ENCODE data around the gene RNFT2. TPM values are rescaled to one million over a fixed set of nuclear protein-coding genes. Genes with fewer than 3 reads are reported as not detected.

The RNFT2 gene
- total RNA-seq, 1 experiment from 2014 or later = 21.1 TPM

- intact Hi-C loops (cut with micrococcal nuclease; ENCODE audit: unreplicated experiment) = no loop called here
- H3K9me2 ChIP-seq (ENCODE audit: insufficient read depth) = no peaks in the 10 kb centered on the region
- DNase-seq = no peak
- H4K20me1 ChIP-seq (ENCODE audit: insufficient read depth) = no peaks in the 10 kb centered on the region
- H3K36me3 ChIP-seq (ENCODE audit: low read depth) = no peaks in the 10 kb centered on the region
- BruUV-seq (replicated peaks) = no TSS peak
- no peaks in the 10 kb centered on the region for H3K27me3 ChIP-seq (ENCODE audit: insufficient read depth, low read depth)
- POLR2A ChIA-PET (ENCODE audit: unreplicated experiment) = no interaction called here
- H3K4me1 ChIP-seq (replicated peaks; ENCODE audit: insufficient read depth) = no peaks in the 10 kb centered on the region
- no peak for TF ChIP-seq EZH2 (IDR thresholded peaks at IDR 0.05; ENCODE audit: low read depth)
- TF ChIP-seq, protein P1, sequence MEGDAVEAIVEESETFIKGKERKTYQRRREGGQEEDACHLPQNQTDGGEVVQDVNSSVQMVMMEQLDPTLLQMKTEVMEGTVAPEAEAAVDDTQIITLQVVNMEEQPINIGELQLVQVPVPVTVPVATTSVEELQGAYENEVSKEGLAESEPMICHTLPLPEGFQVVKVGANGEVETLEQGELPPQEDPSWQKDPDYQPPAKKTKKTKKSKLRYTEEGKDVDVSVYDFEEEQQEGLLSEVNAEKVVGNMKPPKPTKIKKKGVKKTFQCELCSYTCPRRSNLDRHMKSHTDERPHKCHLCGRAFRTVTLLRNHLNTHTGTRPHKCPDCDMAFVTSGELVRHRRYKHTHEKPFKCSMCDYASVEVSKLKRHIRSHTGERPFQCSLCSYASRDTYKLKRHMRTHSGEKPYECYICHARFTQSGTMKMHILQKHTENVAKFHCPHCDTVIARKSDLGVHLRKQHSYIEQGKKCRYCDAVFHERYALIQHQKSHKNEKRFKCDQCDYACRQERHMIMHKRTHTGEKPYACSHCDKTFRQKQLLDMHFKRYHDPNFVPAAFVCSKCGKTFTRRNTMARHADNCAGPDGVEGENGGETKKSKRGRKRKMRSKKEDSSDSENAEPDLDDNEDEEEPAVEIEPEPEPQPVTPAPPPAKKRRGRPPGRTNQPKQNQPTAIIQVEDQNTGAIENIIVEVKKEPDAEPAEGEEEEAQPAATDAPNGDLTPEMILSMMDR (conservative IDR thresholded peaks at IDR 0.05) = no peak
- H3K9me3 ChIP-seq (ENCODE audit: insufficient read depth, low read depth) = no peaks in the 10 kb centered on the region
- no peaks in the 10 kb centered on the region for H3F3A ChIP-seq (ENCODE audit: insufficient read depth, low read depth)
- H2AFZ ChIP-seq = no peak overlapping the region
- H3K4me2 ChIP-seq = no peak overlapping the region
- H3K27ac ChIP-seq = no peak overlapping the region
- no peak overlapping the region for H3K4me3 ChIP-seq
- H3K79me2 ChIP-seq (ENCODE audit: low read depth) = no peaks in the 10 kb centered on the region
- CTCF ChIA-PET = no interaction called here
These were observed 101.2 kb downstream of the RNFT2 start for GRCh38 chr12:116839287-116839830.

DNA sequence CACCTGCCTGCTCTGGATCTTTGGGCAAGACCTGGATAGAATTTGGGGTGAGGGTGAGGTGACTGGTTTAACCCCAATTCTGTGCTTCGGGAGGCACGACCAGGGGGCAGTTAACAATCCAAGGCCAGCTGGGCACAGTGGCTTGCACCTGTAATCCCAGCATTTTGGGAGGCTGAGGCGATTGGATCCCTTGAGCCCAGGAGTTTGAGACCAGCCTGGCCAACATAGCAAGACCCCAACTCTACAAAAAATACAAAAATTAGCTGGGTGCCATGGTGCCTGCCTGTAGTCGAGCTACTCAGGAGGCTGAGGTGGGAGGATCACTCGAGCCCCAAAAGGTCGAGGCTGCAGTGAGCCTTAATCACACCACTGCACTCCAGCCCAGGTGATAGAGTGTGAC is 105.0 kb downstream of the RNFT2 start:
- POLR2A ChIA-PET (ENCODE audit: unreplicated experiment) = no interaction called here
- TF ChIP-seq, protein P1 (conservative IDR thresholded peaks at IDR 0.05) = no peak
- TF ChIP-seq EZH2 (IDR thresholded peaks at IDR 0.05; ENCODE audit: low read depth) = no peak
- H3K9me3 ChIP-seq (ENCODE audit: insufficient read depth, low read depth) = no peaks in the 10 kb centered on the region
- no peak overlapping the region for H2AFZ ChIP-seq
- no TSS peak for BruUV-seq (replicated peaks)
- H3K27ac ChIP-seq = no peak overlapping the region
- H3K36me3 ChIP-seq (ENCODE audit: low read depth) = no peaks in the 10 kb centered on the region
- H3K79me2 ChIP-seq (ENCODE audit: low read depth) = no peaks in the 10 kb centered on the region
- no peaks in the 10 kb centered on the region for H3K27me3 ChIP-seq (ENCODE audit: insufficient read depth, low read depth)
- no peak for DNase-seq
- CTCF ChIA-PET = interaction anchor here (0.6 kb wide), 1 partner anchor 45 kb away, joined by 16 read pairs; no protein-coding TSS in a partner anchor
- H3K9me2 ChIP-seq (ENCODE audit: insufficient read depth) = no peaks in the 10 kb centered on the region
- no peak overlapping the region for H3K4me3 ChIP-seq
- H3K4me2 ChIP-seq = no peak overlapping the region
- H3K4me1 ChIP-seq (replicated peaks; ENCODE audit: insufficient read depth) = no peaks in the 10 kb centered on the region
- no peaks in the 10 kb centered on the region for H4K20me1 ChIP-seq (ENCODE audit: insufficient read depth)
- intact Hi-C loops (cut with micrococcal nuclease; ENCODE audit: unreplicated experiment) = no loop called here
- H3F3A ChIP-seq (ENCODE audit: insufficient read depth, low read depth) = no peaks in the 10 kb centered on the region

GRCh38 chr12:116849216-116849615 is 111.1 kb downstream of the RNFT2 start:
- no peak overlapping the region for H3K4me3 ChIP-seq
- intact Hi-C loops (cut with micrococcal nuclease; ENCODE audit: unreplicated experiment) = no loop called here
- H3K4me1 ChIP-seq (replicated peaks; ENCODE audit: insufficient read depth) = no peaks in the 10 kb centered on the region
- H3K9me3 ChIP-seq (ENCODE audit: insufficient read depth, low read depth) = no peaks in the 10 kb centered on the region
- BruUV-seq (replicated peaks) = no TSS peak
- no peaks in the 10 kb centered on the region for H3F3A ChIP-seq (ENCODE audit: insufficient read depth, low read depth)
- CTCF ChIA-PET = no interaction called here
- no peaks in the 10 kb centered on the region for H3K79me2 ChIP-seq (ENCODE audit: low read depth)
- H3K36me3 ChIP-seq (ENCODE audit: low read depth) = no peaks in the 10 kb centered on the region
- H3K9me2 ChIP-seq (ENCODE audit: insufficient read depth) = no peaks in the 10 kb centered on the region
- H3K27ac ChIP-seq = no peak overlapping the region
- no peak overlapping the region for H3K4me2 ChIP-seq
- no peak overlapping the region for H2AFZ ChIP-seq
- no peak for DNase-seq
- H4K20me1 ChIP-seq (ENCODE audit: insufficient read depth) = no peaks in the 10 kb centered on the region
- H3K27me3 ChIP-seq (ENCODE audit: insufficient read depth, low read depth) = no peaks in the 10 kb centered on the region
- POLR2A ChIA-PET (ENCODE audit: unreplicated experiment) = no interaction called here
- no peak for TF ChIP-seq EZH2 (IDR thresholded peaks at IDR 0.05; ENCODE audit: low read depth)
- TF ChIP-seq, protein P1 (conservative IDR thresholded peaks at IDR 0.05) = no peak
